HEK293T (cell line): Measurements from ENCODE around the gene TANK.

ENCODE experiments used
- BHLHE40 ChIP-seq: fragments of 450-650 bp; IDR thresholded peaks from 2 replicates; pipeline ENCODE4 v1.6.1; 2016; ENCODE audit warnings: mild to moderate bottlenecking, moderate library complexity, borderline replicate concordance
- ELF4 ChIP-seq: fragments of 450-650 bp; IDR thresholded peaks from 2 replicates; pipeline ENCODE4 v1.6.1; 2017; ENCODE audit warnings: antibody characterized with exemption
- FOXA1 ChIP-seq: fragments of 450-650 bp; IDR thresholded peaks from 2 replicates; pipeline ENCODE4 v1.6.1; 2016; ENCODE audit warnings: mild to moderate bottlenecking
- FOXM1 ChIP-seq: fragments of 450-650 bp; IDR thresholded peaks from 2 replicates; pipeline ENCODE4 v1.6.1; 2017; ENCODE audit warnings: mild to moderate bottlenecking, borderline replicate concordance
- NFRKB ChIP-seq: fragments of 450-650 bp; IDR thresholded peaks from 2 replicates; pipeline ENCODE4 v1.6.1; 2016; ENCODE audit warnings: mild to moderate bottlenecking, moderate library complexity
- PKNOX1 ChIP-seq: fragments of 450-650 bp; IDR thresholded peaks from 2 replicates; pipeline ENCODE4 v1.6.1; 2016
- SUZ12 ChIP-seq: fragments of 450-650 bp; IDR thresholded peaks from 2 replicates; pipeline ENCODE4 v1.6.1; 2016; ENCODE audit warnings: mild to moderate bottlenecking
- TARDBP ChIP-seq: fragments of 450-650 bp; IDR thresholded peaks from 2 replicates; pipeline ENCODE4 v1.6.1; 2016
- ZNF384 ChIP-seq: fragments of 450-650 bp; IDR thresholded peaks from 2 replicates; pipeline ENCODE4 v1.6.1; 2016

GRCh38 chr2:161146209-161146775 is 13.9 kb upstream of the TANK start:
- TF ChIP-seq ELF4 = no peak
- TF ChIP-seq FOXA1 = no peak
- TF ChIP-seq SUZ12 = no peak
- no peak for TF ChIP-seq TARDBP
- TF ChIP-seq ZNF384 = no peak
- TF ChIP-seq BHLHE40 = no peak
- no peak for TF ChIP-seq PKNOX1
- no peak for TF ChIP-seq FOXM1
- TF ChIP-seq NFRKB = no peak
